ENCODE results near the gene INHBA.

The INHBA gene

GRCh38 chr7:41679566-41679965 is 23.3 kb downstream of the INHBA start:
- TF ChIP-seq CTCF (IDR thresholded peaks at IDR 0.05) = no peak

DNA sequence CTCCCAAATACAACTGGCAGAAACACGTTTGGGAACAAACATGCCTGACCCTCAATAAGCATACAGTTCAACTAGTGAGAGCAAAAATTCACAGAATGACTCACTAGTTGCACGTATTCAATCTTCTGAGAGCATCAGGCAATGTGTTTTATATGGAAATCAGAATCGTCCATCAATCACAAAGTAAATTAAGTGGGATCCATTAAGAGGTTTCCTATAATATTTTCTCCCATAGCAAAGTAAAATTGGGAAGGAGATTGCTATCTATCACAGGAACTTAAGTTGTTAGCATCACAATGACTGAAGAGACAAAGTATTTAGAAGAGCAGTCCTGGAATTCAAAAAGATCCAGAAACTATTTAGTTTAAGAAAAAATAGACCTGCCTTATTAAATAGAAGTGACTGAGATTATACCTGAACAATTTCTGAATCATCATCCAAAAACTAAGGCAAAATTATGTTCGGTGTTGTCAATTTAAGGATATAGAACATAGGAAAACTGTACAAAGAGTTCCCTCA is 28.3 kb downstream of the INHBA start:
- TF ChIP-seq CTCF (IDR thresholded peaks at IDR 0.05) = no peak

GRCh38 chr7:41661596-41661995 is 41.3 kb downstream of the INHBA start:
- TF ChIP-seq CTCF (IDR thresholded peaks at IDR 0.05) = no peak

GRCh38 chr7:41659539-41659938 is 43.4 kb downstream of the INHBA start:
- no peak for TF ChIP-seq CTCF (IDR thresholded peaks at IDR 0.05)

DNA sequence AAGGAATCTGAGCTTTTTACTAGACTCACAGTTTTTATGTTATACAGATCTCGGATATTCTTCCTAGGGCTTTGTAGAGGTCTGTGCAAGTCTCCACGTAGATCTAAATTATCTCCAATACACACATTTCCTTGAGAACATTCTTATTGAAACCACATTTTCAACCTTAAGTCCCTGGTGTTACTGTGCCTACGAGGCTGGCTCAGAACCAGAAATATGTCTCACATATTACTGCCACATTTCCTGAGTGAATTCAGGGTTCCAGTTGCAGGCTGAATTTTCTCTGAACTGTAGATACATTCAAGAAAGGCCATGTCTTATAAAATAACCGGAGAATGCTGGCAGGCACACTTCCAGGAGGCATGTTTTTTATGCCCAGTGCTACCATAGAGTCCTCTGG is 46.5 kb downstream of the INHBA start:
- TF ChIP-seq CTCF (IDR thresholded peaks at IDR 0.05) = no peak

DNA sequence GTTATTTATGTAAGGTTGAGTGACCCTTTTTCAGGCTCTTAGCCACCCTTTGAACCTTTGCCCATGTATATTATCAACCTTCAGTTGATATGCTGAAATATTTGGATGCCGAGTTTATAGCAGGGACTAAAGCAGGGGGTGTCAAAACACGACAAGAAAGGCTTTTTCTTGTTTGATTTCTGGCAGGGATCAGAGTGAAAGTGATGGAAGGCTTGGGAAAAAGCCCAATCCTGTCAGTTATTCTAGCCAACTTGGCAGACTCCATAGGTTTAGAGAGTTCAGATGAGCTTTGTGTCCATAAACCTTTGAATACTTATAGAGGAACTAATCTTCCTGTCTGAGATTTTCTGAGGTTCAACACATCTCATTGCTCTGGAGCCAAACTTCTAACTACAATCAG is 47.5 kb downstream of the INHBA start:
- no peak for TF ChIP-seq CTCF (IDR thresholded peaks at IDR 0.05)

GRCh38 chr7:41652267-41652666 is 50.6 kb downstream of the INHBA start:
- TF ChIP-seq CTCF (IDR thresholded peaks at IDR 0.05) = no peak

- no peak for TF ChIP-seq CTCF (IDR thresholded peaks at IDR 0.05)
Observed at GRCh38 chr7:41648501-41648900, 54.4 kb downstream of the INHBA start.

All from LNCAP (cell line).